BJ (cell line): ENCODE measurements around the gene UBE2D2. TPM values are rescaled to one million over a fixed set of nuclear protein-coding genes. Genes with fewer than 3 reads are reported as not detected.

ENCODE experiments used
- CTCF ChIA-PET: fragments of 350-600 bp; formaldehyde crosslinking; extraction: SDS; loops from one replicate; lab custom pipeline; 2021; ENCODE audit warnings: antibody characterized with exemption, inconsistent platforms; lab: Yijun Ruan, JAX
- POLR2A ChIA-PET: fragments of 300-600 bp; sonication (Branson Sonifier 250); formaldehyde crosslinking; extraction: SDS; loops from one replicate; lab custom pipeline; 2021; ENCODE audit warnings: antibody characterized with exemption; lab: Charles Lee
- DNase-seq: peaks from one replicate; pipeline ENCODE4 v3.0.0-alpha.2; 2011; ENCODE audit warnings: low read depth
- H3K27me3 ChIP-seq: 2 replicates; pipeline ENCODE4 v1.6.0; 2011; ENCODE audit warnings: low read length; ENCODE audit not compliant: control insufficient read depth, insufficient read depth
- H3K36me3 ChIP-seq: 2 replicates; pipeline ENCODE4 v1.5.1; 2011; ENCODE audit warnings: low read length; ENCODE audit not compliant: control insufficient read depth, insufficient read depth
- H3K4me3 ChIP-seq: 2 replicates; pipeline ENCODE4 v1.5.1; 2011; ENCODE audit warnings: low read depth, mild to moderate bottlenecking, control low read depth, low read length
- CTCF ChIP-seq: IDR thresholded peaks from 2 replicates; pipeline ENCODE4 v1.5.1; 2011; ENCODE audit warnings: low read depth, mild to moderate bottlenecking, control low read depth, inconsistent platforms, low read length, moderate library complexity; ENCODE audit not compliant: insufficient read depth
- polyA plus RNA-seq: library from polyadenylated mRNA; depleted of rRNA; stranded (reverse); fragments of >200 nt; gene quantifications from 2 replicates; pipeline ENCODE4 v1.2.3, GENCODE V29; 2011

Gene UBE2D2
- polyA plus RNA-seq, 1 experiment, result 18.2 TPM

GRCh38 chr5:139668064-139668880 is 107.1 kb downstream of the UBE2D2 start:
- no peak for TF ChIP-seq CTCF
- Histone ChIP-seq H3K27me3 (no peaks in the 10 kb centered on the region), H3K4me3 (peak overlapping the region; percentile 18), H3K36me3 (peaks cover 5% of the 10 kb centered on the region)
- ChIA-PET CTCF (interaction anchor here (1.0 to 2.6 kb wide), 4 partner anchors 10 to 97 kb away, joined by 3 to 13 read pairs (median 5); no protein-coding TSS in a partner anchor), POLR2A (no interaction called here)
- no peak for DNase-seq

GRCh38 chr5:139668924-139669661 is 108.0 kb downstream of the UBE2D2 start:
- no peak for TF ChIP-seq CTCF
- H3K27me3 ChIP-seq, result no peaks in the 10 kb centered on the region
- ChIA-PET POLR2A (no interaction called here), CTCF (interaction anchor here (1.0 to 2.6 kb wide), 7 partner anchors 9 to 97 kb away, joined by 3 to 13 read pairs (median 4); no protein-coding TSS in a partner anchor)
- peaks cover 5% of the 10 kb centered on the region for H3K36me3 ChIP-seq
- DNase-seq, result no peak
- H3K4me3 ChIP-seq, result no peak overlapping the region

- ChIA-PET POLR2A (no interaction called here), CTCF (interaction anchor here (0.8 to 2.6 kb wide), 7 partner anchors 10 to 96 kb away, joined by 3 to 13 read pairs (median 4); no protein-coding TSS in a partner anchor)
- DNase-seq, result no peak
Observed at GRCh38 chr5:139669662-139670368, 108.7 kb downstream of the UBE2D2 start.

GRCh38 chr5:139670369-139671095 is 109.4 kb downstream of the UBE2D2 start:
- 0 out of 2 replicates have a peak, but pooled peaks have one; percentile 11 for TF ChIP-seq CTCF
- POLR2A ChIA-PET, result no interaction called here
- CTCF ChIA-PET, result interaction anchor here (0.8 to 1.8 kb wide), 7 partner anchors 9 to 95 kb away, joined by 3 to 5 read pairs (median 3); no protein-coding TSS in a partner anchor
- H3K4me3 ChIP-seq, result no peak overlapping the region
- no peak for DNase-seq
- H3K36me3 ChIP-seq, result peaks cover 3% of the 10 kb centered on the region; the same call in 1 of the 2 replicates
- no peaks in the 10 kb centered on the region for H3K27me3 ChIP-seq

More at GRCh38 chr5:139669662-139670368, 108.7 kb downstream of the UBE2D2 start:
- Histone ChIP-seq H3K27me3 (no peaks in the 10 kb centered on the region), H3K4me3 (no peak overlapping the region), H3K36me3 (peaks cover 4% of the 10 kb centered on the region)
- no peak for TF ChIP-seq CTCF
